HG03108 (cell line): ENCODE measurements around the gene LRFN4.

Source experiments
- ATAC-seq: cut with Tn5 transposase; IDR thresholded peaks from one replicate; pipeline ENCODE4 v1.9.1; 2021; ENCODE audit warnings: moderate library complexity; ENCODE audit not compliant: unreplicated experiment

The LRFN4 gene

GRCh38 chr11:66887526-66887925 lies 30.7 kb downstream of the LRFN4 start:
- ATAC-seq: no peak

GRCh38 chr11:66888282-66888681 lies 31.4 kb downstream of the LRFN4 start:
- ATAC-seq: no peak

- ATAC-seq: no peak
Measured at GRCh38 chr11:66889960-66890359, 33.1 kb downstream of the LRFN4 start.

- ATAC-seq: peak; percentile 88
Measured at GRCh38 chr11:66891851-66892660, 35.2 kb downstream of the LRFN4 start.

GRCh38 chr11:66892911-66893310 lies 36.0 kb downstream of the LRFN4 start:
- no peak for ATAC-seq

- no peak for ATAC-seq
Measured at GRCh38 chr11:66894141-66894540, 37.3 kb downstream of the LRFN4 start.

- ATAC-seq: no peak
Measured at GRCh38 chr11:66901964-66902390, 45.1 kb downstream of the LRFN4 start.

- ATAC-seq: no peak
Measured at GRCh38 chr11:66902486-66903177, 45.8 kb downstream of the LRFN4 start.

- ATAC-seq: no peak
Measured at GRCh38 chr11:66904055-66904454, 47.2 kb downstream of the LRFN4 start.

GRCh38 chr11:66904561-66904960 lies 47.7 kb downstream of the LRFN4 start:
- ATAC-seq: no peak

GRCh38 chr11:66904981-66905521 lies 48.2 kb downstream of the LRFN4 start:
- no peak for ATAC-seq

- no peak for ATAC-seq
Measured at GRCh38 chr11:66905631-66906030, 48.8 kb downstream of the LRFN4 start.

GRCh38 chr11:66906061-66906733 lies 49.3 kb downstream of the LRFN4 start:
- ATAC-seq: no peak

- no peak for ATAC-seq
Measured at GRCh38 chr11:66907751-66908630, 51.1 kb downstream of the LRFN4 start.

GRCh38 chr11:66909181-66909580 lies 52.3 kb downstream of the LRFN4 start:
- ATAC-seq: no peak

GRCh38 chr11:66910016-66910415 lies 53.2 kb downstream of the LRFN4 start:
- no peak for ATAC-seq
